Activated B cell treated with CpG ODN at 0.5 μM for 24 hours (primary cell): ENCODE results near the gene ENTPD2. TPM values are rescaled to one million over a fixed set of nuclear protein-coding genes. Genes with fewer than 3 reads are reported as not detected.

ENCODE experiments used
- ATAC-seq: fragments of 200-7000 bp; cut with Tn5 transposase; one replicate; pipeline ENCODE4 v1.10.0; 2021; ENCODE audit warnings: low read depth, mild to moderate bottlenecking, moderate library complexity
- CTCF ChIA-PET: fragments of 350-600 bp; sonication (Branson Sonifier 250); formaldehyde crosslinking; loops from one replicate; lab custom pipeline; 2021; ENCODE audit warnings: antibody characterized with exemption; lab: Charles Lee
- POLR2A ChIA-PET: fragments of 350-600 bp; sonication (Branson Sonifier 250); formaldehyde crosslinking; loops from one replicate; lab custom pipeline; 2021; ENCODE audit warnings: antibody characterized with exemption; lab: Charles Lee
- DNase-seq: peaks from one replicate; pipeline ENCODE4 v3.0.0; 2022
- H3K27ac Mint-ChIP-seq: one replicate; pipeline ENCODE4 v1.8.0; 2020; ENCODE audit warnings: mixed read lengths
- H3K27me3 Mint-ChIP-seq: one replicate; pipeline ENCODE4 v1.8.0; 2021; ENCODE audit warnings: mixed read lengths
- H3K36me3 Mint-ChIP-seq: one replicate; pipeline ENCODE4 v1.8.0; 2021; ENCODE audit warnings: low read depth, mixed read lengths
- H3K4me1 Mint-ChIP-seq: one replicate; pipeline ENCODE4 v1.8.0; 2021; ENCODE audit warnings: mixed read lengths
- H3K4me3 Mint-ChIP-seq: one replicate; pipeline ENCODE4 v1.8.0; 2020; ENCODE audit warnings: mild to moderate bottlenecking, mixed read lengths
- H3K9me3 Mint-ChIP-seq: one replicate; pipeline ENCODE4 v1.8.0; 2020; ENCODE audit warnings: mixed read lengths
- CTCF ChIP-seq: fragments of 200-600 bp; IDR thresholded peaks from one replicate; pipeline ENCODE4 v1.8.0; 2022; ENCODE audit warnings: antibody characterized with exemption, mild to moderate bottlenecking
- intact Hi-C: fragments of 100-400 bp; cut with micrococcal nuclease; formaldehyde crosslinking; loops from one replicate; pipeline ENCODE4 v1.15.1; 2024
- total RNA-seq: library from RNA; stranded (reverse); gene quantifications from 2 replicates; pipeline ENCODE4 v1.2.3, GENCODE V29; 2022

The ENTPD2 gene
- total RNA-seq, 1 donor from 2014 or later, result not detected

GRCh38 chr9:137011907-137012675 is 41.8 kb downstream of the ENTPD2 start:
- no peak overlapping the region for H3K4me3 Mint-ChIP-seq
- no peak for ATAC-seq
- TF ChIP-seq CTCF, result no peak
- ChIA-PET POLR2A (no interaction called here), CTCF (no interaction called here)
- DNase-seq, result no peak
- no peaks in the 10 kb centered on the region for H3K9me3 Mint-ChIP-seq
- peaks cover 8% of the 10 kb centered on the region for H3K36me3 Mint-ChIP-seq
- intact Hi-C loops, result no loop called here
- no peaks in the 10 kb centered on the region for H3K27me3 Mint-ChIP-seq
- H3K27ac Mint-ChIP-seq, result no peak overlapping the region
- no peaks in the 10 kb centered on the region for H3K4me1 Mint-ChIP-seq

GRCh38 chr9:137011156-137011555 is 42.7 kb downstream of the ENTPD2 start:
- POLR2A ChIA-PET, result no interaction called here

GRCh38 chr9:137009938-137010732 is 43.7 kb downstream of the ENTPD2 start:
- Mint-ChIP-seq H3K36me3 (peaks cover 5% of the 10 kb centered on the region), H3K27ac (no peak overlapping the region), H3K4me1 (no peaks in the 10 kb centered on the region), H3K9me3 (no peaks in the 10 kb centered on the region), H3K4me3 (no peak overlapping the region), H3K27me3 (no peaks in the 10 kb centered on the region)
- intact Hi-C loops, result no loop called here
- POLR2A ChIA-PET, result no interaction called here
- CTCF ChIA-PET, result interaction anchor here (0.5 to 0.6 kb wide), 2 partner anchors 9 to 231 kb away, joined by 3 to 5 read pairs; no protein-coding TSS in a partner anchor
- DNase-seq (no peak), ATAC-seq (no peak)
- no peak for TF ChIP-seq CTCF

More at GRCh38 chr9:137011156-137011555, 42.7 kb downstream of the ENTPD2 start:
- H3K36me3 Mint-ChIP-seq, result peaks cover 5% of the 10 kb centered on the region
- H3K9me3 Mint-ChIP-seq, result no peaks in the 10 kb centered on the region
- ATAC-seq (no peak), DNase-seq (no peak)
- intact Hi-C loops, result no loop called here
- H3K4me1 Mint-ChIP-seq, result no peaks in the 10 kb centered on the region
- no peak overlapping the region for H3K27ac Mint-ChIP-seq
- no peaks in the 10 kb centered on the region for H3K27me3 Mint-ChIP-seq
- H3K4me3 Mint-ChIP-seq, result no peak overlapping the region
- no peak for TF ChIP-seq CTCF
- CTCF ChIA-PET, result no interaction called here

GRCh38 chr9:137009217-137009616 is 44.6 kb downstream of the ENTPD2 start:
- Mint-ChIP-seq H3K4me3 (no peak overlapping the region), H3K9me3 (no peaks in the 10 kb centered on the region), H3K36me3 (peaks cover 5% of the 10 kb centered on the region), H3K4me1 (no peaks in the 10 kb centered on the region), H3K27ac (no peak overlapping the region), H3K27me3 (no peaks in the 10 kb centered on the region)
- ChIA-PET POLR2A (interaction anchor here (0.5 kb wide), 1 partner anchor 10 kb away, joined by 4 read pairs; no protein-coding TSS in a partner anchor), CTCF (interaction anchor here (0.5 to 0.6 kb wide), 2 partner anchors 8 to 230 kb away, joined by 3 to 5 read pairs; no protein-coding TSS in a partner anchor)
- no peak for TF ChIP-seq CTCF
- ATAC-seq (no peak), DNase-seq (no peak)
- intact Hi-C loops, result no loop called here

- CTCF ChIA-PET, result no interaction called here
- POLR2A ChIA-PET, result no interaction called here
- ATAC-seq (no peak), DNase-seq (no peak)
- Mint-ChIP-seq H3K27ac (no peak overlapping the region), H3K4me1 (no peaks in the 10 kb centered on the region), H3K4me3 (no peak overlapping the region), H3K27me3 (no peaks in the 10 kb centered on the region), H3K36me3 (peaks cover 4% of the 10 kb centered on the region), H3K9me3 (no peaks in the 10 kb centered on the region)
- no peak for TF ChIP-seq CTCF
- intact Hi-C loops, result no loop called here
Observed at GRCh38 chr9:137008312-137008711, 45.5 kb downstream of the ENTPD2 start.
